ENCODE measurements around the gene DMKN.

Gene DMKN

DNA sequence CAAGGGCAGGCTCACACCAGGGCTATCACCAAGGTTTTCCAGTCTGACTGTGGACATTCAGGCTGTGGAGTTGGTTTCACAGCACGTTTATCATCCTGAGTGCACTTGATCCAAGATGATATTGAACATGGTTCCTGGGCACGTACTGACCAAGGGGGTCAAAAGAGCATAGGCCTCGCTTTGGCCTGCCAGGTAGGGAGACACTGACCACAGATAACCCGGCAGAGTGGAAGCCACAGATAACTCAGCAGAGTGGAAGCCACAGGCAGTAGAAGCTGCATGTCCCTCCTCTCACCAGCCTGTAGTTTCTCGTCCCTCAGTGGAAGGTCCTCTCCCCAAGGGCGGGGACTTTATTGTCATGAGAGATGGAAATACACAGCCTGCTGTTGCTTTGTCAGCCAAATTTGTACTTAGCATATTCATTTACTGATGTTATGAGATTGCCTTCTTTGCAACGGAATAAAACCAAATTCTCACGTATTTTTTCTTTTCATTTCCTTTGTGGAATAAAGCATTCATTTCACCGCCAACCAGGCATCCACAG is 14.4 kb downstream of the DMKN start:
- no peak overlapping the region for H2AFZ ChIP-seq (ENCODE audit: low read length)
- H3K4me1 ChIP-seq (ENCODE audit: insufficient read depth, low read length, poor library complexity, severe bottlenecking) = no peaks in the 10 kb centered on the region
- no peaks in the 10 kb centered on the region for H3K36me3 ChIP-seq (ENCODE audit: insufficient read depth, low read length)
- no peaks in the 10 kb centered on the region for H3F3A ChIP-seq (ENCODE audit: low read depth)
- H3K4me3 ChIP-seq (ENCODE audit: low read length, poor library complexity, severe bottlenecking) = no peak overlapping the region
- TF ChIP-seq, protein P1, sequence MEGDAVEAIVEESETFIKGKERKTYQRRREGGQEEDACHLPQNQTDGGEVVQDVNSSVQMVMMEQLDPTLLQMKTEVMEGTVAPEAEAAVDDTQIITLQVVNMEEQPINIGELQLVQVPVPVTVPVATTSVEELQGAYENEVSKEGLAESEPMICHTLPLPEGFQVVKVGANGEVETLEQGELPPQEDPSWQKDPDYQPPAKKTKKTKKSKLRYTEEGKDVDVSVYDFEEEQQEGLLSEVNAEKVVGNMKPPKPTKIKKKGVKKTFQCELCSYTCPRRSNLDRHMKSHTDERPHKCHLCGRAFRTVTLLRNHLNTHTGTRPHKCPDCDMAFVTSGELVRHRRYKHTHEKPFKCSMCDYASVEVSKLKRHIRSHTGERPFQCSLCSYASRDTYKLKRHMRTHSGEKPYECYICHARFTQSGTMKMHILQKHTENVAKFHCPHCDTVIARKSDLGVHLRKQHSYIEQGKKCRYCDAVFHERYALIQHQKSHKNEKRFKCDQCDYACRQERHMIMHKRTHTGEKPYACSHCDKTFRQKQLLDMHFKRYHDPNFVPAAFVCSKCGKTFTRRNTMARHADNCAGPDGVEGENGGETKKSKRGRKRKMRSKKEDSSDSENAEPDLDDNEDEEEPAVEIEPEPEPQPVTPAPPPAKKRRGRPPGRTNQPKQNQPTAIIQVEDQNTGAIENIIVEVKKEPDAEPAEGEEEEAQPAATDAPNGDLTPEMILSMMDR (conservative IDR thresholded peaks at IDR 0.05; ENCODE audit: low read length) = no peak
- no peak for TF ChIP-seq EZH2phosphoT487 (IDR thresholded peaks at IDR 0.05; ENCODE audit: borderline replicate concordance)
- no peak overlapping the region for H3K4me2 ChIP-seq (ENCODE audit: low read depth, low read length, poor library complexity, severe bottlenecking)
- H3K9me2 ChIP-seq (replicated peaks; ENCODE audit: low read depth, low read length) = no peaks in the 10 kb centered on the region
- no peaks in the 10 kb centered on the region for H3K79me2 ChIP-seq (ENCODE audit: insufficient read depth, low read length)
- H3K9ac ChIP-seq (ENCODE audit: low read depth, low read length, poor library complexity, severe bottlenecking) = no peak overlapping the region
- H3K27me3 ChIP-seq (ENCODE audit: insufficient read depth, low read length, poor library complexity, severe bottlenecking) = no peaks in the 10 kb centered on the region
- H3K9me3 ChIP-seq (ENCODE audit: insufficient read depth, low read depth, low read length) = no peaks in the 10 kb centered on the region
- no peaks in the 10 kb centered on the region for H4K20me1 ChIP-seq (ENCODE audit: insufficient read depth, low read length, poor library complexity, severe bottlenecking)

DNA sequence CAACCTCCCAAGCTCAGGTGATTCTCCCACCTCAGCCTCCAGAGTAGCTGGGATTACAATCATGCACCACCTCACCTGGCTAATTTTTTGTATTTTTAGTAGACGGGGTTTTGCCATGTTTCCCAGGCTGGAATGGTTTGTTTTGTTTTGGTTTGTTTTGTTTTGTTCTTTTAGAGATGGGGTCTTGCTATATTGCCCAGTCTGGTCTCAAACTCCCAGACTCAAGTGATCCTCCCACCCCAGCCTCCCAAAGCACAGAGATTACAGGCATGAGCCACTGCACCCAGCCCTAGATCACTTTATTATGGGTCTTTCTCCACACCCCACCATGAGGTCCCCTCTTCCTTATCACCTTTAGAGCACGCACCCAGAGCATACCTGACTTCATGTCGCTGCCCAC is 15.2 kb downstream of the DMKN start:
- Histone ChIP-seq H3K4me1 (ENCODE audit: insufficient read depth, low read length, poor library complexity, severe bottlenecking) (no peaks in the 10 kb centered on the region), H2AFZ (ENCODE audit: low read length) (no peak overlapping the region), H3F3A (ENCODE audit: low read depth) (no peaks in the 10 kb centered on the region), H3K9ac (ENCODE audit: low read depth, low read length, poor library complexity, severe bottlenecking) (no peak overlapping the region), H3K79me2 (ENCODE audit: insufficient read depth, low read length) (no peaks in the 10 kb centered on the region), H3K36me3 (ENCODE audit: insufficient read depth, low read length) (no peaks in the 10 kb centered on the region), H3K9me2 (replicated peaks; ENCODE audit: low read depth, low read length) (no peaks in the 10 kb centered on the region), H3K4me3 (ENCODE audit: low read length, poor library complexity, severe bottlenecking) (no peak overlapping the region), H3K27me3 (ENCODE audit: insufficient read depth, low read length, poor library complexity, severe bottlenecking) (no peaks in the 10 kb centered on the region), H3K9me3 (ENCODE audit: insufficient read depth, low read depth, low read length) (no peaks in the 10 kb centered on the region), H3K4me2 (ENCODE audit: low read depth, low read length, poor library complexity, severe bottlenecking) (no peak overlapping the region), H4K20me1 (ENCODE audit: insufficient read depth, low read length, poor library complexity, severe bottlenecking) (no peaks in the 10 kb centered on the region)
- TF ChIP-seq, protein P1 (conservative IDR thresholded peaks at IDR 0.05; ENCODE audit: low read length) = no peak
- no peak for TF ChIP-seq EZH2phosphoT487 (IDR thresholded peaks at IDR 0.05; ENCODE audit: borderline replicate concordance)

DNA sequence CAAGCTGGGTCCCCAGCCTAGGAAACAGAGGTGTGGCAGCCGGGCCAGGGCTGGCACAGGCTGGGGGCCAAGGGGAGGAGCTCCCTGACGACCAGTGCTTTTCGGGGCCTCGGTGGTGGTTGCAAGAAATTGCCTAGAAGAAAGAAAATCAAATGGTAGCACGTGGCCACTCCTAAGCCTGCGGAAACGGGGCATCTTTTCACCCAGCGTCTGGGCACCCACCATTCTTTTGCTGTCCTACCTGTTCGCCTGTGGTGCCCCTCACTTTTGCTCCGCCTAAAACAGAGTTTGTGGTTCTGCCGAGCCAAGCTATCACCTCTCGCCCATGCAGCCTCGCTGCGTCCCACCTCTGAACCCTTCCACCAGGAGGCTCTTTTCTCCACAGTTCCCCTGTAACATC is 16.0 kb downstream of the DMKN start:
- no peaks in the 10 kb centered on the region for H3K9me3 ChIP-seq (ENCODE audit: insufficient read depth, low read depth, low read length)
- TF ChIP-seq, protein P1 (conservative IDR thresholded peaks at IDR 0.05; ENCODE audit: low read length) = no peak
- TF ChIP-seq EZH2phosphoT487 (IDR thresholded peaks at IDR 0.05; ENCODE audit: borderline replicate concordance) = no peak
- no peak overlapping the region for H3K4me3 ChIP-seq (ENCODE audit: low read length, poor library complexity, severe bottlenecking)
- H3F3A ChIP-seq (ENCODE audit: low read depth) = no peaks in the 10 kb centered on the region
- H3K36me3 ChIP-seq (ENCODE audit: insufficient read depth, low read length) = no peaks in the 10 kb centered on the region
- H2AFZ ChIP-seq (ENCODE audit: low read length) = no peak overlapping the region
- H3K9ac ChIP-seq (ENCODE audit: low read depth, low read length, poor library complexity, severe bottlenecking) = no peak overlapping the region
- H4K20me1 ChIP-seq (ENCODE audit: insufficient read depth, low read length, poor library complexity, severe bottlenecking) = no peaks in the 10 kb centered on the region
- no peaks in the 10 kb centered on the region for H3K27me3 ChIP-seq (ENCODE audit: insufficient read depth, low read length, poor library complexity, severe bottlenecking)
- H3K9me2 ChIP-seq (replicated peaks; ENCODE audit: low read depth, low read length) = no peaks in the 10 kb centered on the region
- H3K4me1 ChIP-seq (ENCODE audit: insufficient read depth, low read length, poor library complexity, severe bottlenecking) = no peaks in the 10 kb centered on the region
- no peaks in the 10 kb centered on the region for H3K79me2 ChIP-seq (ENCODE audit: insufficient read depth, low read length)
- H3K4me2 ChIP-seq (ENCODE audit: low read depth, low read length, poor library complexity, severe bottlenecking) = no peak overlapping the region
